ENCODE data around the gene TCEAL3. TPM values are rescaled to one million over a fixed set of nuclear protein-coding genes. Genes with fewer than 3 reads are reported as not detected.

TCEAL3 gene
- total RNA-seq, 1 donor from 2014 or later, result 11.9 TPM

Other genes with a start within 250 kb of the TCEAL3 start
- gene BEX3, start 231.4 kb upstream of the TCEAL3 start, total RNA-seq, result 304 to 314 TPM (median 307 TPM) in 3 replicates
- 0.78 to 1.5 TPM (median 1.3 TPM) in 3 replicates for gene RAB40A, start 88.5 kb upstream of the TCEAL3 start, total RNA-seq
- 59.8 to 64.6 TPM (median 63.1 TPM) in 3 replicates for gene TCEAL4, start 22.4 kb upstream of the TCEAL3 start, total RNA-seq
- 17.1 to 18.8 TPM (median 18.7 TPM) in 3 replicates for gene TCEAL1, start 21.0 kb downstream of the TCEAL3 start, total RNA-seq
- gene MORF4L2, start 78.7 kb downstream of the TCEAL3 start, total RNA-seq, result 372 to 379 TPM (median 373 TPM) in 3 replicates
- gene TMEM31, start 102.9 kb downstream of the TCEAL3 start, total RNA-seq, result 0.74 to 1.2 TPM (median 0.75 TPM) in 3 replicates
- 0.11 to 0.58 TPM (median 0.33 TPM) in 3 replicates for gene PLP1, start 168.9 kb downstream of the TCEAL3 start, total RNA-seq
- 1.6 to 1.9 TPM (median 1.9 TPM) in 3 replicates for gene RAB9B, start 224.3 kb downstream of the TCEAL3 start, total RNA-seq